Bronchial epithelial cell (primary cell): ENCODE results near the gene BAX. TPM values are rescaled to one million over a fixed set of nuclear protein-coding genes. Genes with fewer than 3 reads are reported as not detected.
A peak's percentile ranks its signal among the peaks of the same experiment; 100 is the strongest.

Source experiments
- DNase-seq: peaks from one replicate; pipeline ENCODE4 v3.0.0-alpha.2; 2010; ENCODE audit warnings: low read depth
- FAIRE-seq: peaks from 2 replicates; lab custom pipeline; 2011; peaks lifted over from hg19 to GRCh38; lab: Jason Lieb, UNC
- H3K27me3 ChIP-seq: 2 replicates; pipeline ENCODE4 v1.5.1; 2011; ENCODE audit warnings: low read length; ENCODE audit not compliant: control insufficient read depth, insufficient read depth
- H3K36me3 ChIP-seq: 2 replicates; pipeline ENCODE4 v1.5.1; 2011; ENCODE audit warnings: low read length; ENCODE audit not compliant: control insufficient read depth, insufficient read depth
- H3K4me3 ChIP-seq: 2 replicates; pipeline ENCODE4 v1.5.1; 2011; ENCODE audit warnings: mild to moderate bottlenecking, low read depth, low read length, control low read depth
- CTCF ChIP-seq: IDR thresholded peaks from 2 replicates; pipeline ENCODE4 v1.5.1; 2011; ENCODE audit warnings: mild to moderate bottlenecking, moderate library complexity, low read length, control low read depth, inconsistent platforms; ENCODE audit not compliant: insufficient read depth, severe bottlenecking
- total RNA-seq: library from RNA; depleted of rRNA; stranded (reverse); fragments of >200 nt; gene quantifications from 2 replicates; pipeline ENCODE4 v1.2.1, GENCODE V29; 2014

The BAX gene
- total RNA-seq, 1 donor from 2014 or later = 64.8 TPM

GRCh38 chr19:48962849-48963165 lies 8.1 kb downstream of the BAX start:
- no peak for FAIRE-seq
- peaks cover 2% of the 10 kb centered on the region for H3K36me3 ChIP-seq
- no peak for TF ChIP-seq CTCF
- no peak overlapping the region for H3K4me3 ChIP-seq
- H3K27me3 ChIP-seq = no peaks in the 10 kb centered on the region
- no peak for DNase-seq

- Histone ChIP-seq H3K4me3 (peak overlapping the region; percentile 16), H3K36me3 (peaks cover 3% of the 10 kb centered on the region), H3K27me3 (no peaks in the 10 kb centered on the region)
- DNase-seq = peak; percentile 56
- TF ChIP-seq CTCF = no peak
- FAIRE-seq = no peak
These were observed 8.9 kb downstream of the BAX start for GRCh38 chr19:48963371-48964204.

- Histone ChIP-seq H3K4me3 (peak overlapping the region; percentile 85), H3K27me3 (no peaks in the 10 kb centered on the region), H3K36me3 (peaks cover 6% of the 10 kb centered on the region)
- DNase-seq (no peak), FAIRE-seq (no peak)
- TF ChIP-seq CTCF = no peak
These were observed 9.7 kb downstream of the BAX start for GRCh38 chr19:48964205-48965039.

GRCh38 chr19:48965040-48965805 lies 10.5 kb downstream of the BAX start, which contains the start of gene FTL:
TSS of gene FTL (plus strand) at chr19:48965309. CDS start at chr19:48965508, 199 bp downstream.
- Histone ChIP-seq H3K36me3 (peaks cover 10% of the 10 kb centered on the region), H3K4me3 (peak within 1 kb of the TSS; percentile 85), H3K27me3 (no peaks in the 10 kb centered on the region)
- no peak for TF ChIP-seq CTCF
- DNase-seq (peak; percentile 73), FAIRE-seq (no peak)

GRCh38 chr19:48965806-48966540 lies 11.3 kb downstream of the BAX start:
- FAIRE-seq = no peak
- DNase-seq = peak; percentile 79
- no peak for TF ChIP-seq CTCF
- H3K27me3 ChIP-seq = no peaks in the 10 kb centered on the region
- H3K4me3 ChIP-seq = peak overlapping the region; percentile 85
- H3K36me3 ChIP-seq = peaks cover 13% of the 10 kb centered on the region
